HEK293T (cell line): ENCODE measurements around the gene DHRS3.

Source experiments
- CTCF ChIA-PET: fragments of 350-600 bp; formaldehyde crosslinking; extraction: SDS; loops from one replicate; lab custom pipeline; 2021; ENCODE audit warnings: antibody characterized with exemption, inconsistent platforms; lab: Yijun Ruan, JAX
- POLR2A ChIA-PET: fragments of 350-600 bp; formaldehyde crosslinking; extraction: SDS; loops from one replicate; lab custom pipeline; 2020; ENCODE audit warnings: antibody characterized with exemption, inconsistent platforms; lab: Yijun Ruan, JAX
- DNase-seq: peaks from one replicate; pipeline ENCODE4 v3.0.0; 2012; ENCODE audit warnings: mixed read lengths; ENCODE audit errors: extremely low spot score
- ARNT ChIP-seq: fragments of 450-650 bp; IDR thresholded peaks from 2 replicates; pipeline ENCODE4 v1.6.1; 2017; ENCODE audit warnings: mild to moderate bottlenecking
- BHLHE40 ChIP-seq: fragments of 450-650 bp; IDR thresholded peaks from 2 replicates; pipeline ENCODE4 v1.6.1; 2016; ENCODE audit warnings: mild to moderate bottlenecking, moderate library complexity, borderline replicate concordance
- CTBP1 ChIP-seq: fragments of 450-650 bp; IDR thresholded peaks from 2 replicates; pipeline ENCODE4 v1.6.1; 2016; ENCODE audit warnings: borderline replicate concordance
- ELF4 ChIP-seq: fragments of 450-650 bp; IDR thresholded peaks from 2 replicates; pipeline ENCODE4 v1.6.1; 2017; ENCODE audit warnings: antibody characterized with exemption
- FOXA1 ChIP-seq: fragments of 450-650 bp; IDR thresholded peaks from 2 replicates; pipeline ENCODE4 v1.6.1; 2016; ENCODE audit warnings: mild to moderate bottlenecking
- FOXK2 ChIP-seq: fragments of 450-650 bp; IDR thresholded peaks from 2 replicates; pipeline ENCODE4 v1.6.1; 2016; ENCODE audit warnings: mild to moderate bottlenecking
- FOXM1 ChIP-seq: fragments of 450-650 bp; IDR thresholded peaks from 2 replicates; pipeline ENCODE4 v1.6.1; 2017; ENCODE audit warnings: mild to moderate bottlenecking, borderline replicate concordance
- HDGF ChIP-seq: fragments of 450-650 bp; IDR thresholded peaks from 2 replicates; pipeline ENCODE4 v1.6.1; 2017; ENCODE audit warnings: antibody characterized with exemption, borderline replicate concordance
- L3MBTL2 ChIP-seq: fragments of 450-650 bp; conservative IDR thresholded peaks from 2 replicates; pipeline ENCODE4 v1.6.1; 2016; ENCODE audit warnings: mild to moderate bottlenecking
- LEF1 ChIP-seq: fragments of 450-650 bp; IDR thresholded peaks from 2 replicates; pipeline ENCODE4 v1.6.1; 2017; ENCODE audit warnings: mild to moderate bottlenecking, borderline replicate concordance
- NFRKB ChIP-seq: fragments of 450-650 bp; IDR thresholded peaks from 2 replicates; pipeline ENCODE4 v1.6.1; 2016; ENCODE audit warnings: mild to moderate bottlenecking, moderate library complexity
- PKNOX1 ChIP-seq: fragments of 450-650 bp; IDR thresholded peaks from 2 replicates; pipeline ENCODE4 v1.6.1; 2016
- SP1 ChIP-seq: fragments of 450-650 bp; IDR thresholded peaks from 2 replicates; pipeline ENCODE4 v1.6.1; 2017
- SUZ12 ChIP-seq: fragments of 450-650 bp; IDR thresholded peaks from 2 replicates; pipeline ENCODE4 v1.6.1; 2016; ENCODE audit warnings: mild to moderate bottlenecking
- TARDBP ChIP-seq: fragments of 450-650 bp; IDR thresholded peaks from 2 replicates; pipeline ENCODE4 v1.6.1; 2016
- ZNF384 ChIP-seq: fragments of 450-650 bp; IDR thresholded peaks from 2 replicates; pipeline ENCODE4 v1.6.1; 2016

Gene DHRS3

GRCh38 chr1:12629985-12630760 is 12.2 kb upstream of the DHRS3 start:
- ChIA-PET POLR2A (interaction anchor here (0.9 to 1.2 kb wide), 2 partner anchors 11 to 12 kb away, joined by 4 to 5 read pairs; partner anchors contain the start of gene DHRS3), CTCF (interaction anchor here (1.4 kb wide), 1 partner anchor 29 kb away, joined by 4 read pairs; no protein-coding TSS in a partner anchor)
- no peak for DNase-seq
- no peak for TF ChIP-seq BHLHE40
- TF ChIP-seq SP1 = no peak
- TF ChIP-seq SUZ12 = no peak
- no peak for TF ChIP-seq HDGF
- TF ChIP-seq ELF4 = no peak
- no peak for TF ChIP-seq ZNF384
- TF ChIP-seq TARDBP = no peak

- ChIA-PET CTCF (interaction anchor here (0.6 to 1.4 kb wide), 2 partner anchors 29 to 42 kb away, joined by 4 read pairs; no protein-coding TSS in a partner anchor), POLR2A (interaction anchor here (1.2 kb wide), 1 partner anchor 11 kb away, joined by 4 read pairs; the partner anchor contains the start of gene DHRS3)
- DNase-seq = no peak
- TF ChIP-seq CTBP1 (no peak), SUZ12 (no peak), FOXA1 (no peak), FOXK2 (no peak), ZNF384 (no peak), PKNOX1 (no peak), L3MBTL2 (no peak), LEF1 (no peak), SP1 (no peak), HDGF (no peak), ELF4 (no peak), ARNT (no peak), FOXM1 (no peak), TARDBP (no peak)
Observed at GRCh38 chr1:12629511-12629956, 11.5 kb upstream of the DHRS3 start.

- TF ChIP-seq LEF1 = no peak
- TF ChIP-seq SUZ12 = no peak
- no peak for TF ChIP-seq CTBP1
- no peak for TF ChIP-seq NFRKB
- TF ChIP-seq ARNT = no peak
- no peak for TF ChIP-seq ZNF384
- TF ChIP-seq BHLHE40 = no peak
- no peak for TF ChIP-seq FOXK2
- no peak for TF ChIP-seq FOXM1
- TF ChIP-seq PKNOX1 = no peak
- CTCF ChIA-PET = no interaction called here
- DNase-seq = no peak
- POLR2A ChIA-PET = no interaction called here
Observed at GRCh38 chr1:12627296-12627695, 9.3 kb upstream of the DHRS3 start.

- CTCF ChIA-PET = no interaction called here
Observed at GRCh38 chr1:12626888-12627287, 8.9 kb upstream of the DHRS3 start.

GRCh38 chr1:12625276-12625675 is 7.3 kb upstream of the DHRS3 start:
- ChIA-PET CTCF (no interaction called here), POLR2A (no interaction called here)
- DNase-seq = no peak
- TF ChIP-seq LEF1 = no peak
- TF ChIP-seq PKNOX1 = no peak
- no peak for TF ChIP-seq HDGF
- TF ChIP-seq FOXK2 = no peak
- no peak for TF ChIP-seq ZNF384
- no peak for TF ChIP-seq L3MBTL2
- no peak for TF ChIP-seq FOXM1
- no peak for TF ChIP-seq TARDBP
- TF ChIP-seq CTBP1 = no peak
- TF ChIP-seq FOXA1 = no peak

More at GRCh38 chr1:12626888-12627287, 8.9 kb upstream of the DHRS3 start:
- TF ChIP-seq ZNF384 (no peak), NFRKB (no peak), HDGF (no peak), SP1 (no peak), FOXM1 (no peak), FOXK2 (no peak), FOXA1 (no peak), PKNOX1 (no peak), ELF4 (no peak), BHLHE40 (no peak), ARNT (no peak), LEF1 (no peak), CTBP1 (no peak)
- POLR2A ChIA-PET = no interaction called here
- DNase-seq = no peak
